Neural cell (in vitro differentiated cells): Measurements from ENCODE around the gene PLCB4.

Experiments
- EP300 ChIP-seq: fragments of 450-650 bp; conservative IDR thresholded peaks from 2 replicates; pipeline ENCODE4 v1.6.1; 2014; ENCODE audit warnings: antibody characterized with exemption, mild to moderate bottlenecking, moderate library complexity; ENCODE audit not compliant: poor library complexity, severe bottlenecking
- EZH2 ChIP-seq: fragments of 200-600, 300-800 bp; shearing (Covaris generic), sonication (generic); IDR thresholded peaks from 2 replicates; pipeline ENCODE4 v1.6.1; 2014; ENCODE audit warnings: antibody characterized with exemption, low read length, borderline replicate concordance, mild to moderate bottlenecking; ENCODE audit not compliant: insufficient read depth, poor library complexity, severe bottlenecking
- POLR2AphosphoS5 ChIP-seq: IDR thresholded peaks from 2 replicates; pipeline ENCODE4 v1.6.1; 2012
- RAD21 ChIP-seq: fragments of 450-650 bp; conservative IDR thresholded peaks from 2 replicates; pipeline ENCODE4 v1.6.1; 2014; ENCODE audit warnings: antibody characterized with exemption, mild to moderate bottlenecking, moderate library complexity
- SMC3 ChIP-seq: fragments of 450-650 bp; conservative IDR thresholded peaks from 2 replicates; pipeline ENCODE4 v1.6.1; 2014; ENCODE audit warnings: antibody characterized with exemption, mild to moderate bottlenecking, moderate library complexity; ENCODE audit not compliant: poor library complexity
- TAF1 ChIP-seq: IDR thresholded peaks from 2 replicates; pipeline ENCODE4 v1.6.1; 2012; ENCODE audit warnings: low read depth
- TF ChIP-seq, protein P1 (sequence below): fragments of 450-650 bp; IDR thresholded peaks from 2 replicates; pipeline ENCODE4 v1.5.1; 2014; ENCODE audit warnings: antibody characterized with exemption, mild to moderate bottlenecking, moderate library complexity; ENCODE audit not compliant: poor library complexity, severe bottlenecking
- TF ChIP-seq, protein P2 (sequence below): IDR thresholded peaks from 2 replicates; pipeline ENCODE4 v1.6.1; 2012; ENCODE audit warnings: borderline replicate concordance

GRCh38 chr20:9331707-9332435 lies 263.0 kb downstream of the PLCB4 start:
- TF ChIP-seq, protein P1, sequence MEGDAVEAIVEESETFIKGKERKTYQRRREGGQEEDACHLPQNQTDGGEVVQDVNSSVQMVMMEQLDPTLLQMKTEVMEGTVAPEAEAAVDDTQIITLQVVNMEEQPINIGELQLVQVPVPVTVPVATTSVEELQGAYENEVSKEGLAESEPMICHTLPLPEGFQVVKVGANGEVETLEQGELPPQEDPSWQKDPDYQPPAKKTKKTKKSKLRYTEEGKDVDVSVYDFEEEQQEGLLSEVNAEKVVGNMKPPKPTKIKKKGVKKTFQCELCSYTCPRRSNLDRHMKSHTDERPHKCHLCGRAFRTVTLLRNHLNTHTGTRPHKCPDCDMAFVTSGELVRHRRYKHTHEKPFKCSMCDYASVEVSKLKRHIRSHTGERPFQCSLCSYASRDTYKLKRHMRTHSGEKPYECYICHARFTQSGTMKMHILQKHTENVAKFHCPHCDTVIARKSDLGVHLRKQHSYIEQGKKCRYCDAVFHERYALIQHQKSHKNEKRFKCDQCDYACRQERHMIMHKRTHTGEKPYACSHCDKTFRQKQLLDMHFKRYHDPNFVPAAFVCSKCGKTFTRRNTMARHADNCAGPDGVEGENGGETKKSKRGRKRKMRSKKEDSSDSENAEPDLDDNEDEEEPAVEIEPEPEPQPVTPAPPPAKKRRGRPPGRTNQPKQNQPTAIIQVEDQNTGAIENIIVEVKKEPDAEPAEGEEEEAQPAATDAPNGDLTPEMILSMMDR = no peak
- TF ChIP-seq RAD21 = no peak
- no peak for TF ChIP-seq TAF1
- TF ChIP-seq POLR2AphosphoS5 = no peak
- TF ChIP-seq EZH2 = no peak
- no peak for TF ChIP-seq EP300
- TF ChIP-seq, protein P2, sequence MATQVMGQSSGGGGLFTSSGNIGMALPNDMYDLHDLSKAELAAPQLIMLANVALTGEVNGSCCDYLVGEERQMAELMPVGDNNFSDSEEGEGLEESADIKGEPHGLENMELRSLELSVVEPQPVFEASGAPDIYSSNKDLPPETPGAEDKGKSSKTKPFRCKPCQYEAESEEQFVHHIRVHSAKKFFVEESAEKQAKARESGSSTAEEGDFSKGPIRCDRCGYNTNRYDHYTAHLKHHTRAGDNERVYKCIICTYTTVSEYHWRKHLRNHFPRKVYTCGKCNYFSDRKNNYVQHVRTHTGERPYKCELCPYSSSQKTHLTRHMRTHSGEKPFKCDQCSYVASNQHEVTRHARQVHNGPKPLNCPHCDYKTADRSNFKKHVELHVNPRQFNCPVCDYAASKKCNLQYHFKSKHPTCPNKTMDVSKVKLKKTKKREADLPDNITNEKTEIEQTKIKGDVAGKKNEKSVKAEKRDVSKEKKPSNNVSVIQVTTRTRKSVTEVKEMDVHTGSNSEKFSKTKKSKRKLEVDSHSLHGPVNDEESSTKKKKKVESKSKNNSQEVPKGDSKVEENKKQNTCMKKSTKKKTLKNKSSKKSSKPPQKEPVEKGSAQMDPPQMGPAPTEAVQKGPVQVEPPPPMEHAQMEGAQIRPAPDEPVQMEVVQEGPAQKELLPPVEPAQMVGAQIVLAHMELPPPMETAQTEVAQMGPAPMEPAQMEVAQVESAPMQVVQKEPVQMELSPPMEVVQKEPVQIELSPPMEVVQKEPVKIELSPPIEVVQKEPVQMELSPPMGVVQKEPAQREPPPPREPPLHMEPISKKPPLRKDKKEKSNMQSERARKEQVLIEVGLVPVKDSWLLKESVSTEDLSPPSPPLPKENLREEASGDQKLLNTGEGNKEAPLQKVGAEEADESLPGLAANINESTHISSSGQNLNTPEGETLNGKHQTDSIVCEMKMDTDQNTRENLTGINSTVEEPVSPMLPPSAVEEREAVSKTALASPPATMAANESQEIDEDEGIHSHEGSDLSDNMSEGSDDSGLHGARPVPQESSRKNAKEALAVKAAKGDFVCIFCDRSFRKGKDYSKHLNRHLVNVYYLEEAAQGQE = no peak
- TF ChIP-seq SMC3 = no peak
